Measurements from ENCODE around the gene ORAI1. TPM values are rescaled to one million over a fixed set of nuclear protein-coding genes. Genes with fewer than 3 reads are reported as not detected.

The ORAI1 gene
- total and polyA plus RNA-seq, 3 donors from 2014 or later, result 30.3 to 70.7 (median 46.8) TPM

DNA sequence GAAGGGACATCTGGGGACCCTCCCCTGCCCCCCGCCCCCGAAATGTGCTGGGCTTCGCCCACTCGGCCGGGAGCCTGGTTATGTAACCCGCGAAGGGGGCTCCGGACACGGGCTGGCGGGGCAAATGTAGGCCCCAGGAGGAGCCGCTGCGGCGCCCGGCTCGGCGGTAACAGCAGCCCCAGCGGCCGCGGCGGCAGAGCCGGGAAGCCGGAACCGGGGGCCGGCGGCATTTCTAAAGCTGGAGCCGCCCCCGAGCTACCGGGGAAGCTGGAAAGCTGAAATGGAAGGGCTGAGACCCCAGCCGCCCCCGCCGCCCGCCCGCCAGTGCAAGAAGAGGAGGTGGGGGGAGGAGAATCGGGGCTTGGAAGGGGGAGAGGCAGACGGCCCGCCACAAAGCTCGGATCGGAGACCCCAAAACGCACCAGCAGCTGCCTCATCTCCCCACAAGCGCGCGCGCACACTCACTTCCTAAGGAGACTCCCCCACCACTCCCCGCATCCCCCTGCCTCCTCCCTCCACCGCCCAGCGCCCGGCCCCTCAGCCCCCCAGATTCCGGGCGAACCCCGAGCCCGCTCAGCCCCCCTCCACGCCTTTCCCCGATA is 47.0 kb upstream of the ORAI1 start:
- 0% methylated on average over 3 to 53 of the region's 53 CpGs for WGBS, 2 donors
- H3K36me3 ChIP-seq (ENCODE audit: low read depth, missing control alignments), result no peaks in the 10 kb centered on the region
- peak overlapping the region; percentile 59 to 78 for H3K4me3 ChIP-seq
- TF ChIP-seq, protein P1, sequence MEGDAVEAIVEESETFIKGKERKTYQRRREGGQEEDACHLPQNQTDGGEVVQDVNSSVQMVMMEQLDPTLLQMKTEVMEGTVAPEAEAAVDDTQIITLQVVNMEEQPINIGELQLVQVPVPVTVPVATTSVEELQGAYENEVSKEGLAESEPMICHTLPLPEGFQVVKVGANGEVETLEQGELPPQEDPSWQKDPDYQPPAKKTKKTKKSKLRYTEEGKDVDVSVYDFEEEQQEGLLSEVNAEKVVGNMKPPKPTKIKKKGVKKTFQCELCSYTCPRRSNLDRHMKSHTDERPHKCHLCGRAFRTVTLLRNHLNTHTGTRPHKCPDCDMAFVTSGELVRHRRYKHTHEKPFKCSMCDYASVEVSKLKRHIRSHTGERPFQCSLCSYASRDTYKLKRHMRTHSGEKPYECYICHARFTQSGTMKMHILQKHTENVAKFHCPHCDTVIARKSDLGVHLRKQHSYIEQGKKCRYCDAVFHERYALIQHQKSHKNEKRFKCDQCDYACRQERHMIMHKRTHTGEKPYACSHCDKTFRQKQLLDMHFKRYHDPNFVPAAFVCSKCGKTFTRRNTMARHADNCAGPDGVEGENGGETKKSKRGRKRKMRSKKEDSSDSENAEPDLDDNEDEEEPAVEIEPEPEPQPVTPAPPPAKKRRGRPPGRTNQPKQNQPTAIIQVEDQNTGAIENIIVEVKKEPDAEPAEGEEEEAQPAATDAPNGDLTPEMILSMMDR (IDR thresholded peaks at IDR 0.05), result no peak
- no peak for TF ChIP-seq POLR2A (IDR thresholded peaks at IDR 0.05)
- no peaks in the 10 kb centered on the region for H3K9me3 ChIP-seq
- H3K4me1 ChIP-seq, result peaks cover 38% of the 10 kb centered on the region
- DNase-seq, result peak; percentile 51
- intact Hi-C loops (cut with DNase I; ENCODE audit: low total_unique reads), result no loop called here
- H3K27me3 ChIP-seq, result no peaks in the 10 kb centered on the region
- H3K27ac ChIP-seq, result peak overlapping the region; percentile 64 to 82

GRCh38 chr12:121579981-121580868 is 46.1 kb upstream of the ORAI1 start:
- TF ChIP-seq, protein P1 (IDR thresholded peaks at IDR 0.05), result no peak
- no peak for TF ChIP-seq POLR2A (IDR thresholded peaks at IDR 0.05)
- Histone ChIP-seq H3K27ac (peak overlapping the region; percentile 64 to 82), H3K4me1 (peaks cover 38% of the 10 kb centered on the region), H3K36me3 (ENCODE audit: low read depth, missing control alignments) (no peaks in the 10 kb centered on the region), H3K9me3 (no peaks in the 10 kb centered on the region), H3K4me3 (peak overlapping the region; percentile 59 to 78), H3K27me3 (no peaks in the 10 kb centered on the region)
- intact Hi-C loops (cut with DNase I; ENCODE audit: low total_unique reads), result no loop called here
- WGBS, 2 donors, result 0 to 2% methylated on average over 19 to 48 of the region's 54 CpGs
- peak; percentile 89 for DNase-seq

DNA sequence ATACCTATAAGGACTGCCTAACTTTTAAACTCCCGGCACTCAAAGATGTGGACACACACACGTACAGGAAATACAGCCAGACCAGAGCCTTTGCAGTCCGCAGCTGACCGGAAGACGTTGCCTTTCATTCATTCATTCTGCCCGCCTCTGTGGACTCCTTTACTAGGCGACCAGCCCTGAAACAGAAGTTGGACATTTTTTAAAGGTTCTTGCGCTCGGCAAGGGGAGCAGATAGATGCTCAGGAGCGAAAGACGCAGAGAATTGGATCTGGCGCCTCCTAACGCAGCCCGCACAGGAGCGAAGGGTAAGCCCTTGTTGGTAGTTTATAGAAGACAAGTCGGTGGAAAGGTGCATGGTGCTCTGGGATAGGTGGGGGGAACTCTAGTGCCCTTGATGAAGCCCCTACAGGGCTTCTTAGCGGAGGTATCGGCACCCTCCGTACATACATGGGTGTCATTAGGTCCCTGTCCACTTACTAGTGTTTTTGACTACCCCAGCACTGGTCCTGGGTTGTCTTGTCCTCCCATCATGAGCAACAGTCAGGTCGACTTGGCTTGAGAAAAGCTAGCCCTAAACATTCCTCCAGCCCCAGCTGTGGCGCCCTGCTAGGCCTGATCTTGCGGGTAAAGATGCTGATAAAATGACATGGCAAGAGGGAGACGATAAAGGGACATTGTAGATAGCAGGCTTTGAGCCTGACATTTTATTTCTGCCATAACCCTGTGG is 45.2 kb upstream of the ORAI1 start, which contains the start of gene KDM2B:
TSS of gene KDM2B (minus strand) at position 65 of the 727 bp plus-strand sequence. CDS start 112 bp downstream, outside the sequence.
- TF ChIP-seq, protein P1 (IDR thresholded peaks at IDR 0.05), result no peak
- TF ChIP-seq POLR2A (IDR thresholded peaks at IDR 0.05), result no peak
- no peaks in the 10 kb centered on the region for H3K27me3 ChIP-seq
- WGBS, 2 donors, result 13% methylated on average over 22 to 23 of the region's 23 CpGs
- H3K4me3 ChIP-seq, result peak within 1 kb of the TSS; percentile 59 to 78
- intact Hi-C loops (cut with DNase I; ENCODE audit: low total_unique reads), result no loop called here
- H3K9me3 ChIP-seq, result no peaks in the 10 kb centered on the region
- no peaks in the 10 kb centered on the region for H3K36me3 ChIP-seq (ENCODE audit: low read depth, missing control alignments)
- H3K4me1 ChIP-seq, result peaks cover 38% of the 10 kb centered on the region
- peak within 1 kb of the TSS; percentile 64 to 82 for H3K27ac ChIP-seq
- DNase-seq, result peak; percentile 77

DNA sequence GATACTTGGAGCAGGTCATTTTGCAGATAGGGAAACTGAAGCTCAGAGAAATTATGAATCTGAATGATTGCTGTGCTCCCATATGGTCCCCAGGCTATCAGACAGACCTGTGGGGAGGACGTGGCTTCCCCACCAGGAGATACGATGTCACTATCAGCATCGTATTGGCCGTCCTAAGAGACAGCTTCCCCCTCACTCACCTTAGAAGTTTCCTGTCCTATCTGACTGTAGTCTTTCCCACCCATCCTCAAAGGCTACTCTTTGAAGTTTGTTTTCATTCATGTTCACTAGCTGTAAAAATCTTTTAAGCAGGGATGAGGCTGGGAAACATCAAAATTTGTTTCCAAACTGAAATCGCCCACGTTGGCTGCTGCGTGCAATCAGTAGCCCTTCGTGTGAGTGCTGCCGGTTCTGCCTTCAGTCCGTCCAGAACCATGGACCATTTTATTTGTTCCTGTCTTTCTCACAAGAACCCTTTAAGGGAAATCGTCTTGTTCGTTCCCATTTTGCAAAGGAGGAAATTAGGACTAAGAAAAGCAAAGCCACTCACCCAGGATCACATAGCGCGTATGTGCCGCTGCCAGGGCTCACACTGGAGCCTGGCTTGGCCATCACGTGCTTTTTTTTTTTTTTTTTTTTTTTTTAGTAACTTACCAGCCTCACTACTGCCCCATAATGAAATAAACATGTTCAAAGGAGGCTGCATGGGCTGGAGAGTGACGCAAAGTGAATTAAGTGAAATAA is 44.5 kb upstream of the ORAI1 start:
- Histone ChIP-seq H3K4me1 (peaks cover 35% of the 10 kb centered on the region), H3K27me3 (no peaks in the 10 kb centered on the region)

More for the DNA sequence above, 44.5 kb upstream of the ORAI1 start:
- H3K36me3 ChIP-seq (ENCODE audit: low read depth, missing control alignments), result no peaks in the 10 kb centered on the region
- H3K4me3 ChIP-seq, result peak overlapping the region in 1 of 2 donors; percentile 78
- intact Hi-C loops (cut with DNase I; ENCODE audit: low total_unique reads), result no loop called here
- no peaks in the 10 kb centered on the region for H3K9me3 ChIP-seq
- H3K27ac ChIP-seq, result peak overlapping the region; percentile 3 to 37
- TF ChIP-seq POLR2A (IDR thresholded peaks at IDR 0.05), result no peak
- TF ChIP-seq, protein P1 (IDR thresholded peaks at IDR 0.05), result no peak
- DNase-seq, result no peak
- 15 to 29% methylated on average over 17 of the region's 17 CpGs for WGBS, 2 donors

All from testis (tissue), 3 donors.